ENCODE data around the gene RNF167.

Gene RNF167

DNA sequence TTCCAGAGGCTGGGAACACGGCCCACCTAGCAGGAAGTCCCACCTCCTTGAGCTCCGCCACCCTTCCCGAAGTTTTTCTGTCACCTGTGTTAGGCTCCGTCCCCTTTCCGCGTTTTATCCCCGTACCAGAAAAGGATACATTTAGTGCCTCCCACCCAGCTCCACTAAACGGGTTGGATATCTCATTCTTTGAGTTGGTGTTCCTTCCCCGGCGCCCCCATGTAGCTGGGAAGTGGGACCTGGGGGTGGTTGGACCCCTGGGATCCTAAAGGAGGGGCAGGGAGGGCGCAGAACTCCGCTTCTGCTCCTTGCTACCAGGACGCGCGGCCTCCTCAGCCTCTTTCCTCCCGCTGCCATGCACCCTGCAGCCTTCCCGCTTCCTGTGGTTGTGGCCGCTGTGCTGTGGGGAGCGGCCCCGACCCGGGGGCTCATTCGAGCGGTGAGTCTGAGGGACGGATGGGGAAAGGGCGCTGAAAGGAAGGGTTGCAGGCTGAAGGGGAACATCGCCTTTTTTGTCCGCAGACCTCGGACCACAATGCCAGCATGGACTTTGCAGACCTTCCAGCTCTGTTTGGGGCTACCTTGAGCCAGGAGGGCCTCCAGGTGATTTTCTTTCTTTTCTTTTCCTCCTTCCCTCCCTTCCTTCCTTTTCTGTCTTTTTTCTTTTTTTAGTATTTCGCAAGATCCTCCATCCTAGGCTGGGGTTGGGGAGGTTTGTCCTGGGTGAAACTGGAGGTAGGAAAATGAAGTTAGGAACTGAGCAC, 669 bp downstream of the RNF167 start:
- DNase-seq: no peak

DNA sequence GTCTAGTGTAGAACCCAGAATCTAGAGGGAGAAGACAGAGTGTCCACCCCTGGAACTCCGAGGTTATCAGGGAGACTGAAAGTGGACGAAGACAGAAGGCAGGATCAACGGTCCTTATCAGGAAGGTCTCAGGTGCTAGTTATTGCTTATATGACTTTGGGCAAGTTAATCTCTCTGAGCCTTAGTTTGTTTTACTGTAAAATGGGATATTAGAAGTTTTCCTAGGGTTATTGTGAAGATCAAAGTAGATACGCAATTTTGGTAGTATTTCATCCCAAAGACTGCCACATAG, 1.2 kb downstream of the RNF167 start:
- DNase-seq: no peak

DNA sequence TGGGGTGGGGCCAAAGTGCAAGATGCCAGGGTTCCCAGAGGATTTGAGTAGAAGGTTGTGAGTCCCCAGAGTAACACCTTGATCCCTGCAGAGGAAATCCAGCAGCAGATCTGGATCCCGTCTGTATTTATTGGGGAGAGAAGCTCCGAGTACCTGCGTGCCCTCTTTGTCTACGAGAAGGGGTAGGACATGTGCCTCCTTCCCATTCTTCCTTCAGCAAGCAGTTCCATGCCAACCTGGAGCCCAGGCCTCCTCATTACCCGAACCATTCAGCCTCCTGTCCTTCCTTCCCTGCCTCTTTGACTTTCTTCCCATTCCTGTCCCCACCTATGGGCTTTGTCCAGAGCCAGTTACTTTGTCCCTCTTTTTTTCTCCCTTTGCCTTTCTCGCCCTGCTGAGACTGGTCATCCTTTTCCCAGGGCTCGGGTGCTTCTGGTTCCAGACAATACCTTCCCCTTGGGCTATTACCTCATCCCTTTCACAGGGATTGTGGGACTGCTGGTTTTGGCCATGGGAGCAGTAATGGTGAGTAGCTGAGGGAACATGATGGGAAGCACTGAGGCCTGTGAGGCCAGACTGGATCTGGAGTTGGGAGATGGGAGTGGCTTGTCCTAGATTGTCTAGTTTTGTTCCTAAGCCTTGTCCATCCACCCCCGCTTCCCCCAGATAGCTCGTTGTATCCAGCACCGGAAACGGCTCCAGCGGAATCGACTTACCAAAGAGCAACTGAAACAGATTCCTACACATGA, 2.9 kb downstream of the RNF167 start:
- DNase-seq: no peak

DNA sequence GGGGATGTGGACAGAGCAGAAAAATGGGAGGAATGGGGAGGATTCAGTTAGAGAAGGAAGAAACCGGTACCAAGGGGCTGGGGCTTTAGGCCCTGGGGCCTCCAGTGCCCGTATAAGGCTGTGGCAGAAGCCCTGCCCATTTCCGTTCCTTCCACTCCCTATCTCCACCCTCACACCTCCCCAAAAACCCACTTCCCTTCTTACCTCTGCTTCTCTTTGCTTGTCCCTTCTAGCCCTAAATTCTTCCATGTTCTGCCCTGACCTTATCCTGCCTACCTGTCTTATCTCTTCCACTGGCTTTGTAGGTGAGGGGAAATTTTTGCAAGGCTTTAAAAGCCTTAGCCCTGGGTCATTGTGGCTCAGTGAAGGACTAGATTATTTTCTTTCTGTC, 4.1 kb downstream of the RNF167 start:
- DNase-seq: no peak

DNA sequence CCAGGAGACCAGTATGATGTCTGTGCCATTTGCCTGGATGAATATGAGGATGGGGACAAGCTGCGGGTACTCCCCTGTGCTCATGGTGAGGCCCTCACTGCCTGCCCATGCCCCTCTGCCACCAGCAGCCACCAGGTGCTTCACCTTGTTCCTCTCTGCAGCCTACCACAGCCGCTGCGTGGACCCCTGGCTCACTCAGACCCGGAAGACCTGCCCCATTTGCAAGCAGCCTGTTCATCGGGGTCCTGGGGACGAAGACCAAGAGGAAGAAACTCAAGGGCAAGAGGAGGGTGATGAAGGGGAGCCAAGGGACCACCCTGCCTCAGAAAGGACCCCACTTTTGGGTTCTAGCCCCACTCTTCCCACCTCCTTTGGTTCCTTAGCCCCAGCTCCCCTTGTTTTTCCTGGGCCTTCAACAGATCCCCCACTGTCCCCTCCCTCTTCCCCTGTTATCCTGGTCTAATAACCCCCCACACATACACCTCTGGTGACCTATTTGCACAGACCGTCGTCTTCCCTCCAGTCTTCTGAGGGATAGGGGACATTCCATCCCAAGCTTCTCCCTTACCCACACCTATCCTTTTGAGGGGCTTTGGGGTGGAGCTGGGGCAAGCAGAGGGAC, 4.6 kb downstream of the RNF167 start:
- DNase-seq: no peak

DNA sequence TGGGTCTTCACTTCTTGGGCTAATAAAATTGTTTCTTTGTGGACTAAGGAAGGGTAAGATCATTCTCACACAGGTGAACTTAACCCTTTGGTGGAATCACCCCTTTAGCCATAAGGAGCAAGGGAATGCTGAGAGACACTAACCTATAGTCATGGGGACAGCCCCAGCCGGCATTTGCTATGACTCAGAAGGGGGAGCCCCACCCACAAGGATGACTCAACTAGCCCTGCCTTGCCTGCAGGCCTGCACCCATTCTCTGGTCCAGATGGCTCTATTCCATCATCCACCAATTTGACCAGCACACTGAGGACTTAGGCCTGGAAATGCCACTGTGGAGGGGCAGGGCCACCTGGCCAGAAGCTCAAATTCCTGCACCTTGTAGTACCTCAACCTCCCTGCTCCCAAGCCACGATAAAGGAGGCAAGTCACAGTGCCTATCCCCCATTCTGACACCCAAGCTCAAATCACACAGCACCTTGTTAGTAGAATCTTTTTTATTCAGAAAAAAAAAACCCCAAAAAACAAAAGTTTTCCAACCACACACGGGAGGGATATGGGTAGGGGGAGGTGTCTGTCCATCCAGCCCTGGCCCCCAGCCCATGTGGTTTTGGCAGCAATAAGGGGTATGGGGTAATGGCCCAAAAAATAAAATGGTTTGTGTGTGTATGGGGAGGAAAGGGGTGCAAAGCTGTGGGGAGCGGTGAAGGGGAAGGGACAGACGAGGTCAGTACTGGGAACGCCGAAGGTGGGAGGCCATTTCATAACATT, 5.3 kb downstream of the RNF167 start:
- no peak for DNase-seq

DNA sequence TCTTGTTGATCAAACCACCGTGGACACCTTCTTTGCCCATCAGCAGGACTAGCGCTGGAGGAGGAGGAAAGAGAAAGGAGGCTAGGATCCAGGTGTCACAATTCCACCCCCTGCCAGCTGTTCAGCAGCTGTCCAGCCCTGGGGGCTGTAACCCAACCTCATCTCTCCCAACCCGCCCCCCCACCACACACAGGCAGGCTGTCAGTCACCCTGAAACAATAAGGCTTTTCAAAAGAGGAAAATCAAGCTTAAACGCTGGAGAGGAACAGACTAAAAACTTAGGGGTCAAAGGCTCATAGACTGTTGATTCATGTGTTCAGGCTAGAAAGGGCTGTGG, 5.8 kb downstream of the RNF167 start:
- DNase-seq: no peak

DNA sequence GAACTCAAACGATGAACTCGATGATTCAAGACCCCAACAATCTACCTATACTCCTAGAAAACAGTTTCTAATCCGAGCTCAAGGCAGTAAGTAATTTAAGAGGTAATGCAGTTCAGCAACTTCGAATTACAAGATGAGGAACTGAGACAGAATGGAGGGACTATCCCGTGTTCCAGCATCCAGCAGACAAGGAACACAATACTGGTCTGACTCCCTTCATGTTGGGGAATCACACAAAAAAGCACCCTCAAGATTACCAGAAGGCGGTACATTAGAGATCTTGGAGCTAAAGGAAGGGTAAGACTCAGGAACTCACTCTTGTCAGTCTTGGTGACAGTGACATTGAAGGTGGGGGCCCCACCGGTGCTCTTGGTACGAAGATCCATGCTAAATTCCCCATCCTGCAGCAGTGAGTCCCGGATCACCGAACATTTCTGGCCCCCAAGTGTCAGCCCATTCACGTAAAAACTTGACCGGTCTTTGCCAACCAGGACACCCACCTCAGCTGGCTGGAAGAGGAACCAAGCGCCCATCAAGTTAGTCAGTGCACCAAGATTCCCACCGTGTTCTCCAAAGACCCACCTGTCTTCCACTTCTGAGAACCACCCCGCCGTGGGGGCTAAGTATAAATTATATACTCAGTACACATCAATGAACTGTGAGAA, 6.4 kb downstream of the RNF167 start:
- no peak for DNase-seq

DNA sequence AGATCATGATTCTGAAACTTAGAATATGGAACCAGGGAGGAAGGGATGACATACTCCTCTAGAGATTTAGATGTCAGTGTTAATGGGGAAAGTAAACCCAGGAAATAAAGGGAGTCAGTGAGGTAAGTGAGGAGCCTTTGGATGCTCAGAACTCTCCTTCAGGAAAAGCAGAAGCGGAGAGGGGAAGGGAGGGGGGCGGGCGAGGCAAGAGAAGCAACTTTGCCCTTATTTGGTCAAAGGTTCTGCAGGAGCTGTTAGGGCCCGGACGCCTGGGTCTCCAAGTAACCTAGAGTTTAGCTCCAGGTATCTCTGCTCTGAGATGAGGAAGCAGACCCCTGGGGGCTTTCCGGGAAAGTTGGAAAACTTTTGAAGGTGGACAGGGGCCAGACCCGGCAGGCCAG, 6.9 kb downstream of the RNF167 start:
- DNase-seq: no peak

DNA sequence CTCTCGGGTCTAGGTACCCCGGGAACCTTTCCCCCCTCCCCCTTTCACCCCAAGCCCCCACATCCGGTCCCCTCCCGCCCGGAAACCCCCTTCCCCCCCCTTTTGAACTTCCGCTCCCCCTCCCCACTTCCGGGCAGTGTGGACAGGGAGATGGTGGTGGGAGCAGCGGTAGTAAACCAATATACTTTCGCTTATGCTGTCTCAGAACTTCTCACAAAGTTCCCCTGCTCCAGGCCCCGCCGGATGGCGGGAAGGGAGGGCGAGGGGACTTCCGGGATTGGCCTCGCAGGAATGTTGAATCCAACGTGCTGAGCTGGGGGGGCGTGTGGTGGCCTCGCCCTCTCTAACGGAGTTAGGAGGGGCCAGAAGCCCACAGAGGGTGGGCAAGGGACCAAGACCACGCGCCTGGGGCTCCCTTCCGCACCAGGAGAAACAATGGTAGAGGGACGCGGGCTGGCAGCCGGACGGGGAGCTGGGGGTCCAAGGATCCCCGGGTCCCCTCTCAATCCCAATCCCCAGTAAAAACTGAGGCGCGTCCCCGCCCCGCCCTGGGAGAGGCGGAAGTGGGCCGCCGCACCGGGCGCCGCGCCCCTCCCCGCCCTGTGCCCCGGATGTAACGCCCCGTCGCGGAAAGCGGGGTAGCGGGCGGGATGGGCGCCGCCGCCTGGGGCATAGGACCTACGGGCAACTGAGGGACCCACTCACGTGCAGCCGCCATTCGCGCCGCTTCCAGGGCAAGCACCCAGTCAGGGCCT, 7.5 kb downstream of the RNF167 start:
- DNase-seq: peak in 1 of 2 experiments; percentile 42

DNA sequence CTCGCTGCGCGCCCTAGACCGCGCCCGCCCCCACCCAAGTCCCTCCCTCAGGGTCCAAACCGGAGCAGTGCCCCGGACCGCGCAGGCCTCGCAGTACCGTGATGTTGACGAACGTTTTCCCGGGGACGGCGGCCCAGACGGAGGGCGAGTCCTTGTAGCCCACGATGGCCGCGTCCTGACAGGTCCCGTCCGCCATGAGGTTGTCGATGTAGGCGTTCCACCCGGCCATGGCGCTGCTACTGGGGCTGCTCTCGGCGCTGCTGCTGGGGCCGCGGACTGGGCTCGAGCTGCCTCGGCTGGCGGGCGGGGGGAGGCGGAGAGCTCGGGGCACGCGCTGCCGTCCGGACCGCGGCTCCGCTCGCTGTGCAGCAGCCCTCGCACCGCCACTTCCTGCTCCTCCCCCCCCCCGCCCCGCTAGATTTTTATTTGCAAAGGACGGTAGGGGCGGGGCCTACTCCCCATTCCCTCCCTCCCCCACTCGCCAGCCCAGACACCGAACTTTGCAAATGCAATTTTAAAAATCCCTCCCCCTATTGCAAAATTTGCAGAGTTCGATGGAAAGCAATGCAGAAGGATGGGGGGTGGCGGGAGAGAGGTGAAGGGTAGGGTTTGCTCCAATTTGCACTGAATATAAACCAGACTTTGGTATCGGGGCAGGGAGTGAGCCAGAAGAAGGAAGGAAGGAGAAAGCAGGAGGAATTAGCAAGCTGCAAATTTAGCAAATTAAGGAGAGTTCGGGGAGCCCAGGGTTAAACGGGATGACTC, 8.3 kb downstream of the RNF167 start, which contains the start of gene PFN1:
TSS of gene PFN1 (minus strand) at position 365 of the 765 bp plus-strand sequence. CDS start at position 229, 136 bp downstream.
- peak; percentile 69 to 79 for DNase-seq

DNA sequence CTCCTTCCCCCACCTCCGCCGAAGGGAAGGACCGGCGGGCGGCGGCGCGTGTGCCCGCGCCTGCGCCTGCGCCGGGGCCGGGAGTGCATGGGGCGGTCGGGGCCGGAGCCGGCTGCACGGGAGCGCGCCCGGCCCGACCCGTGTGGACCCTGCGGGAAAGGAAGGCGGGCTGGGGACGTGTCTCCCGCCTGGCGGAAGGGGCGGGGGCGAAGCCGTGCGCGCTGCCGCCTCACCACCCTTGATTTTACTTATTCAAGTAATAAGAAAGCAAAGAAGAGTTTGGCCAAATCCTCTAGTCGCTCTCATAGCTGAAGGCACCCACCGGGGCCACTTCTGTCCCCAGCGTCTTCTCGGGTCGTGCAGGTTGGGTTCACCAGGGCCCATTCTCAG, 8.9 kb downstream of the RNF167 start:
- DNase-seq: peak; percentile 60 to 82

DNA sequence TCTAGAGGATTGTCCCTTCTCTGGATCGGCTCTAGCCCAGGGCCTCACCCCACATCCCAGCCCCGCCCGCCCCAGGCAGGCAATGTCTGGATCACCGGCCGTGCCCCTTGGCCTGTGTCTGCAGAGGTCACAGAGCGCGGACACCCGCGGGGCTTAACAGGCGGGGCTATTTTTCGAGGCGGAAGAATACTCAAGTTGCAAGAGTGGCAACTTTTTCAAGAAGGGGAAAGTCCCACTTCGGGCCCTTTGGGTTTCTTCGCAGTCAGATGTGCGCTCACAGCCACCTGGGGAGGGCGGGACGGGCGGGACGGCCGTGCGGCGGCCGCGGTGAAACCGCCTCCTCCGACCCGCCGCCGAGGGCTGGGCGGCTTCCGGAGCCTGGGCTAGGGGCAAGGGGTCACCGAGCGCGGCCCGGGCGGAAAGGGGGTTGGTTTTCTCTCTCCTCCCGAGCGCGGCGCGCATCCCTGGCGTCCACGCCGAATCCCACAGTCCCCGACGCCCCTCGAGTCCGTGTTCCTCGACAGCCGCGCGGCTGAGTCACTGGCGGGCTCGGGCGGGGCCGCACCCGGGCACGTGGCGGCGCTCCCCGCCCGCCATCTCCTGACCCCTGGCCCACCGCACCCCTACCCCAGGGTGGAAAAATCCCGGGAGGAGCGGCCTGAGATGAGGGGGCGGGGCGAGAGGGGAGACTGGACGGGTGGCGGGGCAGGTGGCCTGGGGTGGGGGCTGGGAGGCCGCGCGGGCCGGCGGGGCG, 9.4 kb downstream of the RNF167 start:
- DNase-seq: peak; percentile 63 to 68

DNA sequence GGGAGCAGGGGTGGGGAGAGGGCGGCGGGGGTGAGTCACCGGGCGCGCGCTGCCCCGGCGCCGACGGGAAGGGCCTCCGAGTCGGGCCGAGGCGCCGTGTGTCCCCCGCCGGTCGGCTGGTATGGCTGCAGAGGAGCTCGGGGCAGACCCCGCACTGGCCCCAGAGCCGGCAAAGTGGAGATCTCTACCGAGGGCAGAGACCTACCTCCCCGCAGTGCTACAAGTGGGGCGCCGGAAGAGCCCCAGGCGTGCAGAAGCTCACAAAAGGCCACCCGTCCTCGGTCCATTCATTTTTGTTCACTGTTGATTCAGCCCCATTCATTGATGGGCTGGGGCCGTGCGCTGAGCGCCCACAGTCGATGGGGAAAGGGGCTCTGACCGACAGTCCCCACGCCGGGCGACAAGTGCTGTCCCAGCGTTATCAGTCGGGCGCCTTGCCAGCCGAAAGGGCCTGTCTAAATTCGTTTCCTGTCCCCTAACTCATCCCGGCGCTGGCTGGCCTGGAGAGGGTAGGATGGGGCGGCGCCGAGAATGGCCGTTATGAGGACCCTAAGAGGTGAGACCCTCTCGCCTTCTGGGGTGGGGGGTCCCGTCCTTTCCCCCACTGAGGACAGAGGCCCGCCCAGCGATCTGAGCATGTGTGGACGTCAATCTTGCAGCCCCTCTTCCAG, 10.1 kb downstream of the RNF167 start:
- DNase-seq: peak in 1 of 2 experiments; percentile 36

DNA sequence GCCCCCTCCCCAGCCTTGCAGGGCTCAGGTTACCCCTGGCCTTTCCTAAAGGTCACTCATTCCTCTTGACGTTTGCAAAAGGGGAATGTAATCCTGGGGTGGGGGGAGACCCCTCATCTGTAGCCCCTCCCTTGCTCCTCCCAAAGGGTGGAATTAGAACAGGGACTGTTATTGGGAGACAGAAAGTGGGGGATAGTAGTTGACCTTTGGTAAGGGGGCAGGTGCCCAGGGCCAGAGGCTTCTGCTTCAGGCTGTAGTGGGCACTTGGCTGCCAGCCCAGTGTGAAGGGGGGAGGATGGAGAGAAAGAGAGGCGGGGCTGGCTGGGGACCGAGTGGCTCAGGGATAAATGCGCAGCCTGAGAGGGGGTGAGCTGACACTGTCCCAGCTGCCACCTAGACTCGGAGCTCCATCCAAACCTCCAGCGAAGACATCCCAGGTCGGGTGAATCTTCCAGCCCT, 10.7 kb downstream of the RNF167 start, which contains the start of gene ENO3:
TSS of gene ENO3 (plus strand) at position 374 of the 459 bp plus-strand sequence. CDS start 711 bp downstream, outside the sequence.
- DNase-seq: peak; percentile 61 to 80

DNA sequence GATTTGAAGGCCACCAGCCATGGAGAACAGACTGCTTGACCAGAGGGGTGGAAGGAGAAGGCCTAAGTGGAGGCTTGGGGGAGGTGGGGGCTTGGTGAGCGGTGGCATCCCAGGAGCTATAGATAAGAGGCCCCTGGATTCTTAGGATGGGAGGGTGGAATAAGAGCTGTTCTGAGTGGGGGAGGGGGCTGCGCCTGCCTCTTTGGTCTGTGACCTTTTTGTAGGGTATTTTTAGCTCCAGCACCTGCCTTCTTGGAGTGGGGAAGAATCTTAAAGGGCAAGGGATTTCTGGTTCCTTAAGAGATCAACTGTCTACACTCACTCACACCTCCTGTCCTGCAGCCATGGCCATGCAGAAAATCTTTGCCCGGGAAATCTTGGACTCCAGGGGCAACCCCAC, 11.4 kb downstream of the RNF167 start:
- DNase-seq: no peak

DNA sequence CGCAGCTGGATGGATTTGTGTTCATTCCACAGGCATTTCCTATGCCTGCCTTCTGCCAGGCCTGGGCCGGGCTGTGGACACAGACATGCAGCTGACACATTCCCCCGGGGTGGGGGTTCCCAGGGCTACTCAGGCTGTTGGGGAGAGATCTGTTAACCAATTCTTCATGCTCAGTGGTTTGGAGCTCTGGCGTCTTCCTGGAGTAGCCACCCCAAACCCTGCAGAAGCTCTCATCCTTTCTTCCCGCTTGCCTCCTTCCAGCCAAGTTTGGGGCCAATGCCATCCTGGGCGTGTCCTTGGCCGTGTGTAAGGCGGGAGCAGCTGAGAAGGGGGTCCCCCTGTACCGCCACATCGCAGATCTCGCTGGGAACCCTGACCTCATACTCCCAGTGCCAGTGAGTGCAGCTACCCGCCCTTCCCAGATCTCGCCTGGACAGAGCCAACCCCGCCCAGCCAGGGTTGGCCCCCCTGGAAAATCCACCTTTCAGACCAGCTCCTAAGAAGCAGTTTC, 13.4 kb downstream of the RNF167 start:
- DNase-seq: no peak

DNA sequence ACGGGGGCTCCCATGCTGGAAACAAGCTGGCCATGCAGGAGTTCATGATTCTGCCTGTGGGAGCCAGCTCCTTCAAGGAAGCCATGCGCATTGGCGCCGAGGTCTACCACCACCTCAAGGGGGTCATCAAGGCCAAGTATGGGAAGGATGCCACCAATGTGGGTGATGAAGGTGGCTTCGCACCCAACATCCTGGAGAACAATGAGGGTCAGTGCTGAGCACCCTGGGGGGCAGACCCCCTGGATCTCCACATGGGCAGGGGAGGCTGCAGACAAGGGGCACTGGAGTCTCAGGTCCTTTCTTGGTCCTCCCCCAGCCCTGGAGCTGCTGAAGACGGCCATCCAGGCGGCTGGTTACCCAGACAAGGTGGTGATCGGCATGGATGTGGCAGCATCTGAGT, 15.0 kb downstream of the RNF167 start:
- no peak for DNase-seq

DNA sequence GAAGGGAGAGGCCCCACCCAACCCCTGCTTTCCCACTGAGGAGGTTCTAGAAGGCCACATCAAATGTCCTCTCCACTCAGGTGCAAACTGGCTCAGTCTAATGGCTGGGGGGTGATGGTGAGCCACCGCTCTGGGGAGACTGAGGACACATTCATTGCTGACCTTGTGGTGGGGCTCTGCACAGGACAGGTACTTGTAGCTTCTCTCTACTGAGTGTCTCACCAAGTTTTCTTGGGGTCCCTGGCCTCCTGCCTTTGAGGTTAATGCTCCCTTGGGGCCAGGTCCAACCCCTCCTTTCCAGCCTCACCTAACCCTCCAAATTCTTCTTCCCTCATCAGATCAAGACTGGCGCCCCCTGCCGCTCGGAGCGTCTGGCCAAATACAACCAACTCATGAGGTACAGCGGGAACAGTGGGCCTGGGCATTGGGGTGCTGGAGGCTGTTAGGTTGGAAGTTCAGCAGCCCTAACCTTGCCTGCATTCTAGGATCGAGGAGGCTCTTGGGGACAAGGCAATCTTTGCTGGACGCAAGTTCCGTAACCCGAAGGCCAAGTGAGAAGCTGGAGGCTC, 16.5 kb downstream of the RNF167 start:
- no peak for DNase-seq
